IMR-90 (cell line): ENCODE measurements around the gene CCN2. TPM values are rescaled to one million over a fixed set of nuclear protein-coding genes. Genes with fewer than 3 reads are reported as not detected.

Experiments
- ATAC-seq: fragments of 200-7000 bp; cut with Tn5 transposase; 2 replicates; pipeline ENCODE4 v1.9.1; 2020; ENCODE audit warnings: low read depth, mild to moderate bottlenecking, moderate library complexity
- BruUV-seq: library from RNA; stranded (reverse); fragments of 400-500 nt; replicated peaks from 2 replicates; lab custom pipeline; 2021; lab: Mats Ljungman, UMichigan
- CTCF ChIA-PET: fragments of 300-600 bp; formaldehyde crosslinking; extraction: SDS; loops from one replicate; lab custom pipeline; 2021; ENCODE audit warnings: antibody characterized with exemption; lab: Yijun Ruan, JAX
- POLR2A ChIA-PET: fragments of 300-600 bp; sonication (Branson Sonifier 250); formaldehyde crosslinking; loops from one replicate; lab custom pipeline; 2022; ENCODE audit warnings: antibody characterized with exemption; ENCODE audit not compliant: unreplicated experiment; lab: Charles Lee
- DNase-seq: peaks from one replicate; pipeline ENCODE4 v3.0.0; 2013
- H2AFZ ChIP-seq: replicated peaks from 2 replicates; pipeline ENCODE3; 2013; ENCODE audit warnings: low read length, mild to moderate bottlenecking; ENCODE audit not compliant: poor library complexity
- H2AK5ac ChIP-seq: 2 replicates; pipeline ENCODE4 v1.6.1; 2013; ENCODE audit warnings: low read depth, low read length, inconsistent platforms
- H2AK9ac ChIP-seq: replicated peaks from 2 replicates; pipeline ENCODE3; 2013; ENCODE audit warnings: mild to moderate bottlenecking, low read depth, low read length, moderate library complexity; ENCODE audit not compliant: poor library complexity
- H2BK120ac ChIP-seq: 2 replicates; pipeline ENCODE4 v1.6.1; 2013; ENCODE audit warnings: low read depth, low read length, inconsistent platforms
- H2BK15ac ChIP-seq: 3 replicates; pipeline ENCODE4 v1.6.1; 2013; ENCODE audit warnings: low read depth, low read length, inconsistent platforms
- H2BK20ac ChIP-seq: 2 replicates; pipeline ENCODE4 v1.6.1; 2013; ENCODE audit warnings: low read depth, mild to moderate bottlenecking, inconsistent platforms, low read length, moderate library complexity
- H2BK5ac ChIP-seq: 2 replicates; pipeline ENCODE4 v1.6.1; 2013; ENCODE audit warnings: mild to moderate bottlenecking, low read depth, low read length, inconsistent platforms; ENCODE audit not compliant: poor library complexity, severe bottlenecking
- H3K14ac ChIP-seq: replicated peaks from 2 replicates; pipeline ENCODE4 v1.6.1; 2013; ENCODE audit warnings: low read depth, low read length, inconsistent platforms
- H3K18ac ChIP-seq: 2 replicates; pipeline ENCODE4 v1.6.1; 2013; ENCODE audit warnings: low read depth, low read length, control low read depth
- H3K23ac ChIP-seq: 2 replicates; pipeline ENCODE4 v1.6.1; 2013; ENCODE audit warnings: low read depth, low read length, inconsistent platforms
- H3K27ac ChIP-seq: 2 replicates; pipeline ENCODE4 v1.5.1; 2013; ENCODE audit warnings: mild to moderate bottlenecking, control low read depth, low read length; ENCODE audit not compliant: insufficient read depth
- H3K27me3 ChIP-seq: 2 replicates; pipeline ENCODE4 v1.6.1; 2013; ENCODE audit warnings: low read length; ENCODE audit not compliant: control insufficient read depth, insufficient read depth
- H3K36me3 ChIP-seq: 2 replicates; pipeline ENCODE4 v1.6.1; 2013; ENCODE audit warnings: low read length, mixed read lengths; ENCODE audit not compliant: control insufficient read depth, insufficient read depth
- H3K4ac ChIP-seq: 2 replicates; pipeline ENCODE4 v1.6.1; 2013; ENCODE audit warnings: low read depth, low read length, inconsistent platforms
- H3K4me1 ChIP-seq: 2 replicates; pipeline ENCODE4 v1.6.1; 2013; ENCODE audit warnings: low read length, mixed read lengths; ENCODE audit not compliant: control insufficient read depth, insufficient read depth
- H3K4me2 ChIP-seq: 2 replicates; pipeline ENCODE4 v1.6.1; 2013; ENCODE audit warnings: low read depth, mild to moderate bottlenecking, control low read depth, low read length, moderate library complexity
- H3K4me3 ChIP-seq: 2 replicates; pipeline ENCODE4 v1.5.1; 2013; ENCODE audit warnings: low read depth, mild to moderate bottlenecking, control low read depth, low read length, moderate library complexity; ENCODE audit not compliant: insufficient read depth
- H3K56ac ChIP-seq: 2 replicates; pipeline ENCODE4 v1.6.1; 2013; ENCODE audit warnings: low read length, inconsistent platforms; ENCODE audit not compliant: insufficient read depth; ENCODE audit errors: extremely low read depth
- H3K79me1 ChIP-seq, 2 experiments: 2 replicates each; pipeline ENCODE4 v1.6.1; 2013; ENCODE audit warnings: low read length in 2 of 2, inconsistent platforms in 1 of 2, low read depth in 1 of 2
- H3K9ac ChIP-seq: 2 replicates; pipeline ENCODE4 v1.6.1; 2013; ENCODE audit warnings: low read depth, low read length, control low read depth
- H3K9me1 ChIP-seq: 2 replicates; pipeline ENCODE4 v1.6.1; 2013; ENCODE audit warnings: low read length, inconsistent platforms; ENCODE audit not compliant: insufficient read depth
- H3K9me3 ChIP-seq: 2 replicates; pipeline ENCODE4 v1.6.1; 2013; ENCODE audit warnings: low read length; ENCODE audit not compliant: control insufficient read depth, insufficient read depth
- H4K20me1 ChIP-seq: 2 replicates; pipeline ENCODE4 v1.6.1; 2013; ENCODE audit warnings: low read length, inconsistent platforms; ENCODE audit not compliant: insufficient read depth
- H4K5ac ChIP-seq: 2 replicates; pipeline ENCODE4 v1.6.1; 2013; ENCODE audit warnings: mild to moderate bottlenecking, low read depth, low read length, control low read depth
- H4K8ac ChIP-seq, 2 experiments: 2 replicates each; pipeline ENCODE4 v1.6.1; 2013; ENCODE audit warnings: low read depth in 2 of 2, low read length in 2 of 2, control low read depth in 1 of 2, inconsistent platforms in 1 of 2
- H4K91ac ChIP-seq: 2 replicates; pipeline ENCODE4 v1.6.1; 2013; ENCODE audit warnings: low read depth, low read length, inconsistent platforms; ENCODE audit not compliant: insufficient read depth
- CEBPB ChIP-seq: IDR thresholded peaks from 2 replicates; pipeline ENCODE4 v1.6.1; 2012; ENCODE audit warnings: low read depth, low read length, improper control_type of control experiment
- POLR2A ChIP-seq: IDR thresholded peaks from 2 replicates; pipeline ENCODE4 v1.6.1; 2012; ENCODE audit warnings: mild to moderate bottlenecking, low read depth, low read length
- RAD21 ChIP-seq: IDR thresholded peaks from 2 replicates; pipeline ENCODE4 v1.6.1; 2012; ENCODE audit warnings: low read length, improper control_type of control experiment
- SMC3 ChIP-seq: fragments of 150-350 bp; IDR thresholded peaks from 2 replicates; pipeline ENCODE4 v1.6.1; 2016; ENCODE audit warnings: low read depth, mild to moderate bottlenecking, antibody characterized with exemption, low read length, moderate library complexity
- WGBS, 2 experiments: methylation state at CpG; one replicate each; pipeline versions ENCODE4 v1.1.5 to v1.1.7; 2013; ENCODE audit warnings: missing lambda C conversion rate in 2 of 2; ENCODE audit not compliant: insufficient read length in 1 of 2; ENCODE audit errors: extremely low coverage in 2 of 2; 5-methylcytosine and 5-hydroxymethylcytosine counted together
- dilution Hi-C: fragments of 300-500 bp; cut with HindIII; formaldehyde crosslinking; loops from one replicate; pipeline ENCODE4 v1.14.3; 2018; ENCODE audit warnings: low sequenced_read_pairs; ENCODE audit not compliant: unreplicated experiment
- in situ Hi-C: fragments of 300-500 bp; cut with MboI; formaldehyde crosslinking; loops from 3 replicates; pipeline ENCODE4 v1.14.3; 2019; ENCODE audit warnings: low sequenced_read_pairs, inconsistent platforms, mixed read lengths
- intact Hi-C: fragments of 100-400 bp; cut with micrococcal nuclease; formaldehyde crosslinking; loops from 2 replicates; pipeline ENCODE4 v1.10.0; 2022
- polyA plus RNA-seq, 3 experiments: library from polyadenylated mRNA; depleted of rRNA; stranded (reverse); fragments of >200 nt; gene quantifications; 2 replicates each; pipeline ENCODE4 v1.2.3, GENCODE V29; 2012; ENCODE audit warnings: low replicate concordance in 1 of 3
- total RNA-seq: library from RNA; depleted of rRNA; stranded (reverse); fragments of >200 nt; gene quantifications from 2 replicates; pipeline ENCODE4 v1.2.3, GENCODE V29; 2012
- TF ChIP-seq, protein P1 (sequence below): conservative IDR thresholded peaks from 2 replicates; pipeline ENCODE4 v1.5.1; 2012; ENCODE audit warnings: mild to moderate bottlenecking, low read depth, low read length, improper control_type of control experiment

CCN2 gene
- total and polyA plus RNA-seq, 2 of the 4 experiments (the other 2 are of a cell fraction), result 148 to 1,205 TPM

DNA sequence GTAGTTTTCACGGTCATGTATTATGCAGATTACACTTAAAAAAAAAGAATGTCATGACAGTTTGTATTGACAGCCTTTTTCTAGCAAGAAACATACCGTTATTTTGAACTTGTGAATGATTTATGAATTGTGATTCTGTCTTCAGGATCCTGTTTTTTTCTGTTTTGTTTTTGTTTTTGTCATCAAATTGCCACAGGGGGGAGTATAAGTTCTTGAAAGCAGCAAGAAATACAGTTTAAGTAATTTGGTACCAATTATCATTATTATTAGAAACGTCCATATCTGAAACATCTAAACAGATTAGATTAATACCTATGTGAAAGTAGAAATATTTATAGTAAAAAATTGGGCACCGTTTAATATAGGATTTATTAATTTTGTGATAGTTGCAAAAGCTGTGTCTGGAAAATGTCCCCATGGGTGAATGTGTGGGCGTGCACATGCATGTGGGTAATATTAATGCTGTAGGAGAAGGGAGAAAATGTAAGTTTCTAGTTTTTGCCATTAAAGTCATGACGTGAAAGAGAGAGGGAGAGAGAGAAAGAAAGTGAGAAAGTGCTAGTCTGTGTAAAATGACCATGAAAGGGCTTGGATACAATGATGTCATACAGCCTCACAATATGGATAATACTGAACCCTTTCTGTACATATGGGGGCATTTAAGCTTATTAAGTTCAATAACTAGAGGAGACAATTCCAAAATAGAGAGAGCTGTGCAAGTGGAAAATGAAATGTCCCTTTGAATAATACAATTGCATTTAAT, 9.4 kb upstream of the CCN2 start:
- Histone ChIP-seq H3K56ac (no peak overlapping the region), H2BK5ac (peak overlapping the region; percentile 42), H3K79me1 (no peaks in the 10 kb centered on the region), H3K23ac (no peak overlapping the region), H2BK15ac (0 out of 3 replicates have a peak overlapping the region, but pooled peaks have one; percentile 66), H3K4me2 (no peak overlapping the region), H3K27ac (no peak overlapping the region), H2AK5ac (no peak overlapping the region), H4K5ac (peak overlapping the region; percentile 84), H3K27me3 (no peaks in the 10 kb centered on the region), H3K4ac (peak overlapping the region; percentile 1; the same call in 1 of the 2 replicates), H3K18ac (peak overlapping the region; percentile 91), H4K91ac (peak overlapping the region; percentile 52), H4K8ac (peak overlapping the region in 1 of 2 experiments; percentile 63; a peak in 1 of 4 replicates), H2AK9ac (no peak overlapping the region), H3K4me1 (peaks cover 4% of the 10 kb centered on the region), H4K20me1 (no peaks in the 10 kb centered on the region), H3K9me1 (no peaks in the 10 kb centered on the region), H3K4me3 (no peak overlapping the region), H2BK120ac (peak overlapping the region; percentile 67), H3K9me3 (no peaks in the 10 kb centered on the region), H3K9ac (0 out of 2 replicates have a peak overlapping the region, but pooled peaks have one; percentile 10), H3K36me3 (no peaks in the 10 kb centered on the region), H2AFZ (no peak overlapping the region), H2BK20ac (peak overlapping the region; percentile 72; the same call in 1 of the 2 replicates), H3K14ac (no peak overlapping the region)
- BruUV-seq, result no TSS peak
- ATAC-seq (no peak; the same call in 1 of the 2 replicates), DNase-seq (peak; percentile 47)
- in situ Hi-C loops, result loop anchor here (5.0 to 10.0 kb wide), 2 partner anchors 107 to 254 kb away; no protein-coding TSS in a partner anchor
- CTCF ChIA-PET, result interaction anchor here (1.0 to 1.4 kb wide), 6 partner anchors 9 to 257 kb away, joined by 3 to 7 read pairs (median 4); partner anchors contain the start of gene CCN2
- no peak for TF ChIP-seq CEBPB
- peak; percentile 50 for TF ChIP-seq RAD21
- no peak for TF ChIP-seq POLR2A
- TF ChIP-seq SMC3, result peak; percentile 50; the same call in 1 of the 2 replicates
- TF ChIP-seq, protein P1, sequence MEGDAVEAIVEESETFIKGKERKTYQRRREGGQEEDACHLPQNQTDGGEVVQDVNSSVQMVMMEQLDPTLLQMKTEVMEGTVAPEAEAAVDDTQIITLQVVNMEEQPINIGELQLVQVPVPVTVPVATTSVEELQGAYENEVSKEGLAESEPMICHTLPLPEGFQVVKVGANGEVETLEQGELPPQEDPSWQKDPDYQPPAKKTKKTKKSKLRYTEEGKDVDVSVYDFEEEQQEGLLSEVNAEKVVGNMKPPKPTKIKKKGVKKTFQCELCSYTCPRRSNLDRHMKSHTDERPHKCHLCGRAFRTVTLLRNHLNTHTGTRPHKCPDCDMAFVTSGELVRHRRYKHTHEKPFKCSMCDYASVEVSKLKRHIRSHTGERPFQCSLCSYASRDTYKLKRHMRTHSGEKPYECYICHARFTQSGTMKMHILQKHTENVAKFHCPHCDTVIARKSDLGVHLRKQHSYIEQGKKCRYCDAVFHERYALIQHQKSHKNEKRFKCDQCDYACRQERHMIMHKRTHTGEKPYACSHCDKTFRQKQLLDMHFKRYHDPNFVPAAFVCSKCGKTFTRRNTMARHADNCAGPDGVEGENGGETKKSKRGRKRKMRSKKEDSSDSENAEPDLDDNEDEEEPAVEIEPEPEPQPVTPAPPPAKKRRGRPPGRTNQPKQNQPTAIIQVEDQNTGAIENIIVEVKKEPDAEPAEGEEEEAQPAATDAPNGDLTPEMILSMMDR, result peak; percentile 51
- dilution Hi-C loops, result no loop called here
- POLR2A ChIA-PET, result interaction anchor here (1.0 to 2.9 kb wide), 2 partner anchors 9 to 11 kb away, joined by 3 to 17 read pairs; partner anchors contain the start of gene CCN2
- WGBS, 2 experiments, result 100% methylated on average over 1 of the region's 6 CpGs; no CpG with 5 or more reads in 1 of the 2 experiments
- intact Hi-C loops, result no loop called here
